ENCODE measurements around the gene SRSF4.
"Not testable (repeated sequence)": the region's sequence is repeated elsewhere in the genome, so short reads cannot be mapped to it uniquely, and the experiment has no call there.

The SRSF4 gene

DNA sequence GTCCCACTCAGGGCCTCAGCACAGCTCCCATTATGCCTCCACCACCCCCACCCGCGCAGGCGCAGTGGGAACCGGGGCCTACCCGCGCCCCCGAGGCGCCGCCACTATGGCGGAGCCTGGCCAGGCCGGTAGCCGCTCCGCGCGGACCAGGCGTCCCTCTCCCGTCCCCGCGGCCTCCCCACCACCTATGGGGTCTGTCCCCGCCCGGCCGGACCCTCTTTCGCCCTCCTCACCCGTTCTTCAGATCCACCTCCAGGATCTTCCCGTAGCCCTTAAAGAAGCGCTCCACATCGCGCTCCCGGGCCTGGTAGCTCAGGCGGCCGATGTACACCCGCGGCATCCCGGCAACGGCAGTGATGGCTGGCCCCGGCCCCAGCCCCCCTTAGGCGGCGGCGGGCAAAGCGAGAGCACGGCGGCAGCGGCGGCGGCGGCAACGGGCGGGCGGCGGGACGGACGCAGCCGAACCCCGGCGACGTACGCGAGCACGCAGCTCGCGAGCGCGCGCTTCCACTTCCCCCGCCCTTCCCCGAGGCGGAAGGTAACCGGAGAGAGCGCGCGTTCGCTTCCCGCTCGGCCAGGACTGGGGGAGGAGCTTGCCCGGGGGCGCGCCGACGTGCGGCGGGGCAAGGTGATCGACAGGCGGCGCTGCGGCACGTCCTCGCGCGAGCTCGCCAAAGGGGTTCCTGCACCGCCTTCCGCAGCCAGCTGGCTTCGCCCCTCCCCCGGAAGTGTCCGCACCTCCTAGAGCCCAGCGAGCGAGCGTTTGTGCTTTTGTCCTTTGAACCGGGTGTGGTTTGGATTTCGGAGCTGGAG lies at the start of gene SRSF4:
Gene SRSF4 (minus strand): TSS at position 488 of the 813 bp plus-strand sequence. CDS start 148 bp downstream, at position 340.
- in situ Hi-C loops (cut with MboI; ENCODE audit: low sequenced_read_pairs), result loop anchor here (10.0 kb wide), 1 partner anchor 537 kb away; the partner anchor contains the start of genes RNU11 and TAF12
- Histone ChIP-seq H3K27me3 (ENCODE audit: low read depth) (no peaks in the 10 kb centered on the region), H3K4me1 (peaks cover 33% of the 10 kb centered on the region), H3K36me3 (replicated peaks) (peaks cover 22% of the 10 kb centered on the region), H3K4me3 (peak within 1 kb of the TSS; percentile 99), H3K9me3 (no peaks in the 10 kb centered on the region)
- peak; percentile 98 to 100 for DNase-seq (ENCODE audit: low spot score in 2 of 2)

DNA sequence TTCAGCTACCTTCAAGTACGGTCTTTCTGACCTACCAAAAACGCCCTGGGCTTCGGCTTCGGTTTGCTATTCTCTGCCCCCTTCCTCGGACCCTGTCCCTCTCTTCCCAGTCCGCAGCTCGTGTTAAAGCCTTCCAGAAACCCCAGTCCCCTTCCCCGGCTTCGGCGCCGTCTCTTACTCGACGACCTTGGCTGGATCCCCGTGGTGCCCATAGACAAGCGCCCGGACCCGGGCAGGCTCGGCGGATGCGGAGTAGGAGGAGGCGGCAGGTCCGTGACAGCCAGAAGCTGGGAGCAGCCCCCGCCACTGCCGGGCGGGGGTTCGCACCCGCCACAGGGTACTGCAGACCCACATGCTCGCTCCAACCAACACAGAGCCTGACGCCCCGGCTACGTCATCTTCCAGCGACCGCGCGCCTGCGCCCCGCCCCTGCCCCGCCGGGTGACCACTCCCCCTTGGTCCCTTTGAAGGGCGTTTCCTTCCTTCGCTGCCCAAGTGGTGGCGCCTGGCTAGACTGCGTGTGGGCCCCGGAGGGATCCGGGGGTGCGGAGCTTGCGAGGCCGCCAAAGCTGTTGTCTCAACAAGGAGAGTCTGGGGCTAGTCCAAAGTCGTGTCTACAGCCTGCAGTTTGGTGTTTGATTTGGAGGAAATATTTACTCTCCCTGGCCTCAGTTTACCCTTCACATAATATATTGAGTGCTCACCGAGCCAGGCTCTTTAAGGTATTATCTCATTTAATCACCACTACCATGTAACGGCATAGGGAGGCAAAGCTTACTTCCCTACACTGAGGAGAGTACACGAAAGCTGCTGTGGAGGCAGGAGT lies 49.1 kb upstream of the SRSF4 start, which contains the start of gene MECR:
Gene MECR (minus strand): TSS at position 382 of the 826 bp plus-strand sequence. CDS start 28 bp downstream, at position 354.
- Histone ChIP-seq H3K9me3 (no peaks in the 10 kb centered on the region), H3K4me3 (peak within 1 kb of the TSS; percentile 89), H3K4me1 (peaks cover 5% of the 10 kb centered on the region), H3K36me3 (replicated peaks) (no peaks in the 10 kb centered on the region), H3K27me3 (ENCODE audit: low read depth) (no peaks in the 10 kb centered on the region)
- DNase-seq (ENCODE audit: low spot score in 2 of 2), result peak; percentile 83 to 96
- in situ Hi-C loops (cut with MboI; ENCODE audit: low sequenced_read_pairs), result loop anchor here (10.0 to 25.0 kb wide), 2 partner anchors 1154 to 1682 kb away; partner anchors contain the start of gene SDC3

DNA sequence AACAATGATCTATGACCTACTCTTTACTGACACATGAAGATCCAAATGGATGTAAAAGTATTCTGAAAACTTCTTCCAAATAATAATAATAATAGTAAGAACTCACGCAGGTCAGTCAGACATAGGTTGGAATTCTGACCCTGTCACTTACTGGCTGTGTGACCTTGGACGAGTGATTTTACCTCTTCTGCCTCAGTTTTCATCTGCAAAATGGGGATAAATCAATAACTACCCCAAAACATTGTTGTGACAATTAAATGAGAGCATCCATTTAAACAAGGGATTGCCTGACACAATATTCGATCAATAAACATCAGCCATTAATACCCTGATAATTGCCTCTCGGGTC lies 48.5 kb upstream of the SRSF4 start:
- Histone ChIP-seq H3K4me3 (peak overlapping the region; percentile 89), H3K4me1 (peaks cover 5% of the 10 kb centered on the region), H3K36me3 (replicated peaks) (no peaks in the 10 kb centered on the region; the same call in 1 of the 2 replicates), H3K9me3 (no peaks in the 10 kb centered on the region), H3K27me3 (ENCODE audit: low read depth) (no peaks in the 10 kb centered on the region)
- no peak for DNase-seq (ENCODE audit: low spot score in 2 of 2)
- in situ Hi-C loops (cut with MboI; ENCODE audit: low sequenced_read_pairs), result loop anchor here (10.0 to 25.0 kb wide), 2 partner anchors 1155 to 1682 kb away; partner anchors contain the start of gene SDC3

DNA sequence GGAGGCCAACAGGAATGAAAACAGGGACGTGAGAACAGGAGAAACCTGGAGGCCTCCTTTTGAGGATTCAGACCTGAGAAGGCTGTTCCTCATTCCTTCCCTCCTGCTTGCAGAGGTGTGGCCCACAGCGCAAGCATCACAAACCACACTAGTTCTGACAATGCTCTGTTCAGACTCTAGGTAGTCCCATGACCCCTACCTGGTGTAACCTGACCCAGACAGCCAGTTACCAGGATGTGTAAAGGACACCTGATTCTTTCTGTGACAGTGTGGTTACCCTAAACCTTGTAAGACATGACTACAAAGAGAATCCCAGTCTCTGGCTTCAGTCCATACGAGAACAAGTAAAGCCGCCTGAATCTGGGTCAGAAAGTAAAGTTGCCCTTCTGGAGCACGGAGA lies 45.8 kb upstream of the SRSF4 start:
- no peaks in the 10 kb centered on the region for H3K9me3 ChIP-seq
- H3K4me1 ChIP-seq, result peaks cover 5% of the 10 kb centered on the region
- no peak overlapping the region for H3K4me3 ChIP-seq
- in situ Hi-C loops (cut with MboI; ENCODE audit: low sequenced_read_pairs), result loop anchor here (25.0 kb wide), 1 partner anchor 1685 kb away; the partner anchor contains the start of gene SDC3
- DNase-seq (ENCODE audit: low spot score in 2 of 2), result no peak
- no peaks in the 10 kb centered on the region for H3K27me3 ChIP-seq (ENCODE audit: low read depth)
- H3K36me3 ChIP-seq (replicated peaks), result peaks cover 9% of the 10 kb centered on the region

DNA sequence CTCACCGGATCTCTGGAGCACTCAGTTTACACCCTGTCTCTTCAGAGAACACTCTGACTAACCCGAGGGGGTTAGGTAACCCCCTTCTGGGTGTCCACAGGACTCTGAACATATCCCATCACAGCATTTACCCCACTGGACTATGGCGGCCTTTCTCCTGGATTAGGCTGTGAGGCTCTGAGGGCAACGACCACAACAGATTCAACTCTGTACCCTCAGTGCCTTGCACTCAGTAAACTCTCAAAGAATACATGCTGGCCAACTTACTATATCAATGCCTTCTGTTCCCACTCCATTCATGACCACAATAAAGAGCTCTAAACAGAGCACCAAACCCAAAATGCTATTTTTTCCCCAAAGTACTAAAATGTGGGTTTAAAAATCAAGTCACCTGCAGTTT lies 43.7 kb upstream of the SRSF4 start:
- Histone ChIP-seq H3K36me3 (replicated peaks) (peaks cover 18% of the 10 kb centered on the region), H3K4me1 (no peaks in the 10 kb centered on the region), H3K9me3 (no peaks in the 10 kb centered on the region), H3K27me3 (ENCODE audit: low read depth) (no peaks in the 10 kb centered on the region), H3K4me3 (no peak overlapping the region)
- no peak for DNase-seq (ENCODE audit: low spot score in 2 of 2)
- in situ Hi-C loops (cut with MboI; ENCODE audit: low sequenced_read_pairs), result loop anchor here (25.0 kb wide), 1 partner anchor 1687 kb away; the partner anchor contains the start of gene SDC3

DNA sequence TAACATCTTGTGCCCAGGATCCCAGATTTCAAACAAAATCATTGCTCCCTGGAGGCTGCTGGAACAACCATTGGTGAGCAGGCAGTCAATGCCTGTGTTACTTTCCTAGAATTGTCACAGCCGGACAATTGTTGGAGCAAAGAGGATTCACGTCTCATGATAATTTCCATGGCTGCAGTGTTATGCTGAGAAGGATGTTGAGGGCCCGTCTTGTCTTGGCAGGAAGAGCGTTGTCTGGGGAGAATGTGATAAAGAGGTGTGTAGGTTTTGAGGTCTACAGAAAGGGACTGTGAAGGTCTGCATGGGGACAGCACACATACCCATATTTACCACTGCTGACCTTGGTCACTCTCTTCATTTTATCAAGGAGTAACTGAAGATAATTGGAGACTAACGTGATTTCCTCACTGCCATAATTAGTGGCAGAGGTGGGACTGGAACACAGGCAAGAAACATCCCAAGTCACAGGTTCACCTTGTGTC lies 42.7 kb upstream of the SRSF4 start:
- no peaks in the 10 kb centered on the region for H3K27me3 ChIP-seq (ENCODE audit: low read depth)
- no peak overlapping the region for H3K4me3 ChIP-seq
- H3K36me3 ChIP-seq (replicated peaks), result peaks cover 24% of the 10 kb centered on the region
- no peak for DNase-seq (ENCODE audit: low spot score in 2 of 2)
- no peaks in the 10 kb centered on the region for H3K4me1 ChIP-seq
- no peaks in the 10 kb centered on the region for H3K9me3 ChIP-seq
- in situ Hi-C loops (cut with MboI; ENCODE audit: low sequenced_read_pairs), result no loop called here

DNA sequence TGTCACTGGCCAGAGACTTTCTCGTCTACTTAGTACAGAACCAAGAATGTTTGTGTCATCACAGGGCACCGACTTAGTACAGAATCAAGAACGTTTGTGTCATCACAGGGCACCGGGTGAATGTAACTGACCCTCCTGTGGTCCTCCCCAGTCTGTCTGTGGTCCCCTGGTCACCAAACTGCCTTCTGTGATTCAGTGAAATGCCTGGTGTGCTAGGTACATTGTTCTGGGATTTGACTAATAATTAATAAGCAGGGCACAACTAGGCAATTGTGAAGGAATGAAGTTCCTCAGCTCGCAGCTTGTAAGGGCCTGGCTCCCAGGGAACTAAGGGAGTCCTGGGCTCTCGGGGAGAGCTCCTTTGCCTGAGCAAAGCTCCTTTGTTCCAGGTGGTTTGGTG lies 41.8 kb upstream of the SRSF4 start:
- in situ Hi-C loops (cut with MboI; ENCODE audit: low sequenced_read_pairs), result no loop called here

DNA sequence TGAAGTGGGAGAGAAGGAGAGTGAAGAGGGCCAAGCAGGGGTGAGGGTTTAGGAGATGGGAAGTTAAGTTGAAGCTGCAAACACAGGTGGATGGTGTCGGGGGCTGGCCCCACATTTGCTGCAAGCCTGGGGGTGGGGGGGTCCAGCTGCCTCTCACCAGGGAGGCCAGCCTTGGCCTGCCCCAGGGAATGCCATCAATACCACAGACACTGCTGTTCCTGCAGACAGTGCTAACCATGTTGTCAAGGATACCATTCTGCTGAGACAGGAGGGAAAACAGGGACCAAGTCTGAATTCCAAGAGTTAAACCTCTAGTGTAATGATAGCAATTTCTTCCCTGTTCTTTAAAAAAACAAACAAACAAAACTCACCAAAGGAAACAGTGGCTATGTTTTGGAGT lies 41.0 kb upstream of the SRSF4 start:
- Histone ChIP-seq H3K9me3 (no peaks in the 10 kb centered on the region), H3K36me3 (replicated peaks) (peaks cover 39% of the 10 kb centered on the region), H3K4me3 (no peak overlapping the region), H3K4me1 (no peaks in the 10 kb centered on the region), H3K27me3 (ENCODE audit: low read depth) (no peaks in the 10 kb centered on the region)
- in situ Hi-C loops (cut with MboI; ENCODE audit: low sequenced_read_pairs), result no loop called here
- no peak for DNase-seq (ENCODE audit: low spot score in 2 of 2)

More for the DNA sequence above, 41.8 kb upstream of the SRSF4 start:
- no peaks in the 10 kb centered on the region for H3K4me1 ChIP-seq
- H3K4me3 ChIP-seq, result no peak overlapping the region
- no peak for DNase-seq (ENCODE audit: low spot score in 2 of 2)
- no peaks in the 10 kb centered on the region for H3K9me3 ChIP-seq
- H3K36me3 ChIP-seq (replicated peaks), result peaks cover 32% of the 10 kb centered on the region
- H3K27me3 ChIP-seq (ENCODE audit: low read depth), result no peaks in the 10 kb centered on the region

DNA sequence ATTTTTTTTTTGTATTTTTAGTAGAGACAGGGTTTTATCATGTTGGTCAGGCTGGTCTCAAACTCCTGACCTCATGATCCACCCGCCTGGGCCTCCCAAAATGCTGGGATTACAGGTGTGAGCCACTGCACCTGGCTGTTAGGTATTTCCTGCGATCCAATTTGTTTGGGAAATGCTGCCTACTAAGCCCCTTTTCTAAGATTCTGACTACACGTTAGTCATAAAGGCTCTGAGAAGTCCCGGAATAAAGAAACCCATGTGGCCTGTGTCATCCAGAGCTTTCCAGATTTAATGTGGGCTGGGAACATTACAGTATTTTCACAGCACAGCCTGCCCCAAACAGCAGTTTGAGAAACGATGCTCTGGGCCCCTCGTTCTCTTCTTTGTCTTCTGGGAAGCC lies 40.6 kb upstream of the SRSF4 start:
- in situ Hi-C loops (cut with MboI; ENCODE audit: low sequenced_read_pairs), result not testable (repeated sequence)

DNA sequence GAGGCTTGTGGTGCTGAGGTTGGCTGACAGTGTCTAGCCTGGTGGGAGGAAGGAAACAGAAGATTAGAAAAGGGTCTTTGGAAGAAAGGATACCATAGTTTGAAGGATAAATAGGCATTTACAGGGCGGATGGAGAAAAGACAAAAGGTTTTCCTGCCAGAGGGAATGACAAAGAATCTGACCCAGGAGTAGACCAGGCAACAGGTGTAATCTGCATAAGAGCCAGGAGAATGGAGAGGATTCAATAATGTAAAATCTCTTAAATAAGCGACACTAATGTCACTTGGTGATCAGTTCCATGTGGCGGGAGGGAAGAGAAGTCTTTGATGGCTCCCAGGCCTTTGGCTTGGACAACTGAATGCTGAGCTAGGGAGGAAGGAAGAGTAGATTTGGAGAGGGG lies 39.6 kb upstream of the SRSF4 start:
- Histone ChIP-seq H3K9me3 (no peaks in the 10 kb centered on the region), H3K4me1 (no peaks in the 10 kb centered on the region), H3K27me3 (ENCODE audit: low read depth) (no peaks in the 10 kb centered on the region), H3K36me3 (replicated peaks) (peaks cover 47% of the 10 kb centered on the region), H3K4me3 (no peak overlapping the region)
- in situ Hi-C loops (cut with MboI; ENCODE audit: low sequenced_read_pairs), result no loop called here
- no peak for DNase-seq (ENCODE audit: low spot score in 2 of 2)

More for the DNA sequence above, 40.6 kb upstream of the SRSF4 start:
- not testable (repeated sequence) for H3K4me3 ChIP-seq; H3K9me3 ChIP-seq; H3K4me1 ChIP-seq; DNase-seq (ENCODE audit: low spot score in 2 of 2); H3K27me3 ChIP-seq (ENCODE audit: low read depth)
- peaks cover 43% of the 10 kb centered on the region for H3K36me3 ChIP-seq (replicated peaks)

DNA sequence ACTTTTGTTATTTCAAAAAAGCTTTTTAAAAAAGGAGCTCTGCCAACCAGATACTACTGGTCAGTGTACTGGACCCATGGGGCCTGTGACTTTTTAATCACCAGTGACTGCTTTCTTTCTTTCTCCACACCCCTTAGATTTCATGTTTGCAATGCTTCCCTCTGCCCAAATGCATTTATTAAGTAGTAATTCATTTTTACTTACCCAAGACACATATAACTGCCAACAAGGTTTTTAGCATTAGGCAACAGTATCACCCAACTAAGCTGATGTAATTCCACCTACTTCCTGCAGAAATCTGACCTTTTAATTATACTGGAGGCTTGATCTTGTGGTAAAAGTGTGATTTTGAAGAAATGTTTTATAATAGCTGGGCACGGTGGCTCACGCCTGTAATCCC lies 36.5 kb upstream of the SRSF4 start:
- H3K4me3 ChIP-seq, result no peak overlapping the region
- H3K27me3 ChIP-seq (ENCODE audit: low read depth), result no peaks in the 10 kb centered on the region
- no peak for DNase-seq (ENCODE audit: low spot score in 2 of 2)
- H3K4me1 ChIP-seq, result no peaks in the 10 kb centered on the region
- H3K36me3 ChIP-seq (replicated peaks), result peaks cover 69% of the 10 kb centered on the region
- no peaks in the 10 kb centered on the region for H3K9me3 ChIP-seq
- in situ Hi-C loops (cut with MboI; ENCODE audit: low sequenced_read_pairs), result no loop called here

DNA sequence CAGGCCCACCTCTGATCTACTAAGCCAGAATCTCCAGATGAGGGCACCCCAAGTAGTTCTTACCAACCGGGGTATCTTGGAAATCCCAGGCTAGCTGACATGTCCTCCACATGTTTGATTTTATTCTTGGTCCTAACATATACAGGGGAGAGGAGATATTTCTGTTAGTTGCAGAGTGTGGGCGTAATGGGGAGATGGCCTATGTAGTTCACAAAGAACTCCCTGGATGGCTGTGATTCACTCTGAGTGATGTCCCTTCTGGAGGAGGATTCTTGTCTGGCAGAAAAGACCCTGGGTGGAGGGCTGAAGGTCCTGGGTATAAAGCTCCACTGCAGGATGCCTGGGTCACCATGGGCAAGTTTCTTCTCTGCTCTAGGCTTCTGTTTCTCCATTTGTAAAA lies 35.9 kb upstream of the SRSF4 start:
- DNase-seq (ENCODE audit: low spot score in 2 of 2), result no peak
- Histone ChIP-seq H3K27me3 (ENCODE audit: low read depth) (no peaks in the 10 kb centered on the region), H3K4me3 (no peak overlapping the region), H3K9me3 (no peaks in the 10 kb centered on the region), H3K4me1 (no peaks in the 10 kb centered on the region), H3K36me3 (replicated peaks) (peaks cover 73% of the 10 kb centered on the region)
- in situ Hi-C loops (cut with MboI; ENCODE audit: low sequenced_read_pairs), result no loop called here

DNA sequence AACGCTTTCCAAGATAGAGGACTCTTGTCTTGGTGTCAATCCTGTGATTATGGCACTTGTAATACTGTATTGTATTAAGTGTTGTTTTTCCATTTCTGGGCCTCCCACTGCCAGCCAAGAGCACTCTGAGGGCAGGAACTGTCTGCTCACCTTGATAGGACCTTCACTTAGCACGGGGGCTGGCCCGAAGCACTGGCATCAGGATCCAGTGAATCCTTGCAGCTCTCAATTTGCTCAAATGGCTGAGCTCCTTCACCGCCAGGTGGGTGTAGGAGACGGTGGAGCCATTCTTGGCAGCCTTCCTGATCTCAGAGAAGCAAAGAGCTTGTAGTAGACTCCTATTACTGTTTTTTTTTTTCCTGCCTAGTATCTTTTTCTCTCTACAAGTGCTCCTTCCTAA lies 31.4 kb upstream of the SRSF4 start:
- no peaks in the 10 kb centered on the region for H3K27me3 ChIP-seq (ENCODE audit: low read depth)
- no peak for DNase-seq (ENCODE audit: low spot score in 2 of 2)
- no peak overlapping the region for H3K4me3 ChIP-seq
- H3K4me1 ChIP-seq, result peaks cover 7% of the 10 kb centered on the region
- no peaks in the 10 kb centered on the region for H3K9me3 ChIP-seq
- in situ Hi-C loops (cut with MboI; ENCODE audit: low sequenced_read_pairs), result no loop called here
- H3K36me3 ChIP-seq (replicated peaks), result peaks cover 68% of the 10 kb centered on the region

All from HAP-1 (cell line).